ENCODE measurements around the gene MAML3.

Gene MAML3

DNA sequence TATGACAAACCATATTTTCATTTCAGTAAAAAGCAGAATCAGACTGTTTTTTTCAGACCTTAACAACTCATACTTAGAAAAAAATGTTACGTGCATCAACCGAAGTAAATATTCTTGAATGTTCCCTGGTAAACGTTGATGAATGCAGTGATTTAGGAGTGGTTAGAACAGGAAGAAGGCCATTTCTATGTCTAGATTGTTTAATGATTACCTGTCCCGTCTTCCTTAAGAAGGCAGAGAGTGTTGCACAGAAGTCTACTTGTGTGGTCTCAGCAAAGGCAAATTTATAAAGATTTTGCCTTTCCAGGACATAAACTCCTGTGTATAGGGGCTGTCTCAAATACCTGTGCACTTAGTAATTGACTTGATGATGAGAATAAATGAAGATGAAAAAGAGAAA lies 353.9 kb downstream of the MAML3 start:
- 30% methylated on average over 4 of the region's 4 CpGs for WGBS

DNA sequence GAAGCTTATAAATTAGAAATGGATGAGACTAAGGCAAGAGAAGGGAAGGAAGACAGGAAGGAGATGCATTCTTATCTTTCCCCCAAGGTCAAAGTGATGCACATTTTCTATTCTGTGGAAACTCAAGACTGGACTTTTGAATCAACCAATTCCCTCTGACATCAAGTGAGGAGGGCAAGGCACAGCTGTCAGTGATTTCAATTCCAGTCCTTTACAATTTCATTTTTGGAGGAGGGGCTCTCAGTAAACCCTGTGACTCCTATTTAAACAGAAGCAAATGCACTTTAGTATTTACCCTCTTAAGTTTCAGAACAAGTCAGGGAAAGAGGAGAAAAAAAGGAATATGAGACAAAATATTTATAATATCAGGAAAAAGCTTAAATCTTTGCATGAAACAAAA lies 354.4 kb downstream of the MAML3 start:
- no peaks in the 10 kb centered on the region for H3K27me3 ChIP-seq (ENCODE audit: control insufficient read depth in 1 of 2, insufficient read depth in 1 of 2, low read length in 2 of 2)
- no peak overlapping the region for H2BK15ac ChIP-seq (ENCODE audit: low read depth, poor library complexity, severe bottlenecking)
- no peak overlapping the region for H2AK5ac ChIP-seq (ENCODE audit: low read length, severe bottlenecking)
- H3K4me3 ChIP-seq (ENCODE audit: insufficient read depth in 1 of 2, low read depth in 1 of 2, low read length in 2 of 2) = no peak overlapping the region
- no peak overlapping the region for H2BK120ac ChIP-seq (ENCODE audit: low read depth, low read length)
- H3K23ac ChIP-seq (ENCODE audit: low read length in 2 of 2) = no peak overlapping the region
- no peak overlapping the region for H4K8ac ChIP-seq (ENCODE audit: low read length)
- H3K9ac ChIP-seq (ENCODE audit: low read length) = no peak overlapping the region
- H3K9me3 ChIP-seq (ENCODE audit: control insufficient read depth, low read length) = no peaks in the 10 kb centered on the region
- no peak overlapping the region for H3K4me2 ChIP-seq (ENCODE audit: low read length, poor library complexity, severe bottlenecking)
- no peak overlapping the region for H2BK12ac ChIP-seq (ENCODE audit: low read length in 2 of 2)
- H3K18ac ChIP-seq (ENCODE audit: low read depth in 1 of 2, low read length in 2 of 2) = no peak overlapping the region
- peaks cover 5% of the 10 kb centered on the region for H3K79me1 ChIP-seq (replicated peaks; ENCODE audit: low read length, poor library complexity, severe bottlenecking)
- no peak overlapping the region for H3K27ac ChIP-seq (ENCODE audit: low read length, poor library complexity, severe bottlenecking)
- H2BK5ac ChIP-seq (ENCODE audit: low read depth, low read length, poor library complexity, severe bottlenecking) = no peak overlapping the region
- no peak for DNase-seq
- H3K4ac ChIP-seq (ENCODE audit: low read depth in 1 of 2, low read length in 2 of 2) = no peak overlapping the region
- H3K14ac ChIP-seq (ENCODE audit: low read length in 2 of 2) = no peak overlapping the region
- H3K36me3 ChIP-seq (ENCODE audit: control insufficient read depth in 1 of 2, insufficient read depth in 2 of 2, low read depth in 1 of 2, low read length in 2 of 2) = no peaks in the 10 kb centered on the region
- H4K91ac ChIP-seq (ENCODE audit: low read length) = no peak overlapping the region
- H3K4me1 ChIP-seq (ENCODE audit: control insufficient read depth, insufficient read depth, low read depth, low read length) = peaks cover 1% of the 10 kb centered on the region
- no peak overlapping the region for H2AFZ ChIP-seq (ENCODE audit: low read depth, low read length)

More for the DNA sequence above, 353.9 kb downstream of the MAML3 start:
- no peaks in the 10 kb centered on the region for H3K9me3 ChIP-seq (ENCODE audit: control insufficient read depth, low read length)
- H3K18ac ChIP-seq (ENCODE audit: low read depth in 1 of 2, low read length in 2 of 2) = no peak overlapping the region
- no peak overlapping the region for H3K4me3 ChIP-seq (ENCODE audit: insufficient read depth in 1 of 2, low read depth in 1 of 2, low read length in 2 of 2)
- H3K4ac ChIP-seq (ENCODE audit: low read depth in 1 of 2, low read length in 2 of 2) = no peak overlapping the region
- no peak overlapping the region for H2BK12ac ChIP-seq (ENCODE audit: low read length in 2 of 2)
- peaks cover 1% of the 10 kb centered on the region for H3K4me1 ChIP-seq (ENCODE audit: control insufficient read depth, insufficient read depth, low read depth, low read length)
- H4K91ac ChIP-seq (ENCODE audit: low read length) = no peak overlapping the region
- no peak overlapping the region for H2BK120ac ChIP-seq (ENCODE audit: low read depth, low read length)
- no peak overlapping the region for H2AK5ac ChIP-seq (ENCODE audit: low read length, severe bottlenecking)
- DNase-seq = no peak
- no peak overlapping the region for H2BK5ac ChIP-seq (ENCODE audit: low read depth, low read length, poor library complexity, severe bottlenecking)
- no peak overlapping the region for H3K27ac ChIP-seq (ENCODE audit: low read length, poor library complexity, severe bottlenecking)
- H3K4me2 ChIP-seq (ENCODE audit: low read length, poor library complexity, severe bottlenecking) = no peak overlapping the region
- no peak overlapping the region for H2AFZ ChIP-seq (ENCODE audit: low read depth, low read length)
- no peak overlapping the region for H3K23ac ChIP-seq (ENCODE audit: low read length in 2 of 2)
- no peak overlapping the region for H3K14ac ChIP-seq (ENCODE audit: low read length in 2 of 2)
- no peaks in the 10 kb centered on the region for H3K36me3 ChIP-seq (ENCODE audit: control insufficient read depth in 1 of 2, insufficient read depth in 2 of 2, low read depth in 1 of 2, low read length in 2 of 2)
- no peaks in the 10 kb centered on the region for H3K27me3 ChIP-seq (ENCODE audit: control insufficient read depth in 1 of 2, insufficient read depth in 1 of 2, low read length in 2 of 2)
- peaks cover 5% of the 10 kb centered on the region for H3K79me1 ChIP-seq (replicated peaks; ENCODE audit: low read length, poor library complexity, severe bottlenecking)
- H4K8ac ChIP-seq (ENCODE audit: low read length) = no peak overlapping the region
- no peak overlapping the region for H3K9ac ChIP-seq (ENCODE audit: low read length)
- H2BK15ac ChIP-seq (ENCODE audit: low read depth, poor library complexity, severe bottlenecking) = no peak overlapping the region

DNA sequence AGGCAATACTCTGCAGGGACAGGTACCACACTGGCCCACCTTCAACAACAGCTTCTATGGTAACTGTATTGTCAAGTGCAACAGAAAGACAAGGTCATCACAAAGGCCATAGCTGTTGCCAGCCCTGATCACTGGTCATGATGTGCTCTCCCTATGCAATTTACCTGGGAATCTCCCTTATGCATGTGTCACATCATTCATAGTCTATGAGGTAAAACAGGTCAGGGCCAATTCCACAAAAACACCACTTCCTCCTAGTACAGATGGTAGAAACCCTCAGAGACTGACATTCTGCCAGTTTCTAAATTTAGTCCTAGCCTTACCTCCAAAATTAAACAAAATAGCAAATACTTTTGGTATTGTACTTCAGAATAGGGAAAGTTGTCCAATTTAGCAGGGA lies 355.5 kb downstream of the MAML3 start:
- no peak for DNase-seq
- no peak overlapping the region for H2BK15ac ChIP-seq (ENCODE audit: low read depth, poor library complexity, severe bottlenecking)
- no peak overlapping the region for H4K91ac ChIP-seq (ENCODE audit: low read length)
- H2BK120ac ChIP-seq (ENCODE audit: low read depth, low read length) = no peak overlapping the region
- H3K4me3 ChIP-seq (ENCODE audit: insufficient read depth in 1 of 2, low read depth in 1 of 2, low read length in 2 of 2) = no peak overlapping the region
- no peak overlapping the region for H2AK5ac ChIP-seq (ENCODE audit: low read length, severe bottlenecking)
- H2BK12ac ChIP-seq (ENCODE audit: low read length in 2 of 2) = no peak overlapping the region
- H3K4me2 ChIP-seq (ENCODE audit: low read length, poor library complexity, severe bottlenecking) = no peak overlapping the region
- H3K14ac ChIP-seq (ENCODE audit: low read length in 2 of 2) = no peak overlapping the region
- peaks cover 5% of the 10 kb centered on the region for H3K79me1 ChIP-seq (replicated peaks; ENCODE audit: low read length, poor library complexity, severe bottlenecking)
- no peak overlapping the region for H3K9ac ChIP-seq (ENCODE audit: low read length)
- no peak overlapping the region for H4K8ac ChIP-seq (ENCODE audit: low read length)
- no peak overlapping the region for H3K23ac ChIP-seq (ENCODE audit: low read length in 2 of 2)
- H3K4me1 ChIP-seq (ENCODE audit: control insufficient read depth, insufficient read depth, low read depth, low read length) = peaks cover 1% of the 10 kb centered on the region
- H2AFZ ChIP-seq (ENCODE audit: low read depth, low read length) = no peak overlapping the region
- no peaks in the 10 kb centered on the region for H3K36me3 ChIP-seq (ENCODE audit: control insufficient read depth in 1 of 2, insufficient read depth in 2 of 2, low read depth in 1 of 2, low read length in 2 of 2)
- H3K27ac ChIP-seq (ENCODE audit: low read length, poor library complexity, severe bottlenecking) = no peak overlapping the region
- no peak overlapping the region for H3K4ac ChIP-seq (ENCODE audit: low read depth in 1 of 2, low read length in 2 of 2)
- no peak overlapping the region for H3K18ac ChIP-seq (ENCODE audit: low read depth in 1 of 2, low read length in 2 of 2)
- H3K9me3 ChIP-seq (ENCODE audit: control insufficient read depth, low read length) = no peaks in the 10 kb centered on the region
- no peak overlapping the region for H2BK5ac ChIP-seq (ENCODE audit: low read depth, low read length, poor library complexity, severe bottlenecking)
- no peaks in the 10 kb centered on the region for H3K27me3 ChIP-seq (ENCODE audit: control insufficient read depth in 1 of 2, insufficient read depth in 1 of 2, low read length in 2 of 2)

DNA sequence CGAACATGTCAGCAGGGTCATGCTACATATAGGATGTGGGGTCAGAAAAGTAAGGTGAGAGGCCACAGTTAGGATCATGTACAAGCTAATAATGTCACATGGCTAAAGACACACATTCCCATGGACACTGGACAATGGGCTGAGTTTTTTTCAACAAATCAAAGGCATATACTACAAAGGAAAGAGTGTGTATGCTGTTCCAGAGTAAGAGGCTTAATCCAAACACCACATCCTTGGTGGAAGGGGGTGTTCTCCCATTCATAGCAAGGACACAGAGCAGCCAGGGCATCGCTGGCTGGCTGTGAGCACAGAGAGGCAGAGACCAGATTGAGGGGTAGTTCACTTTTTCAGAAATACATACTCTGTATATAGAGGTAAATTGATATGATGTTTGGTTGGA lies 356.7 kb downstream of the MAML3 start:
- Histone ChIP-seq H3K79me1 (replicated peaks; ENCODE audit: low read length, poor library complexity, severe bottlenecking) (peaks cover 5% of the 10 kb centered on the region), H4K91ac (ENCODE audit: low read length) (no peak overlapping the region), H3K4ac (ENCODE audit: low read depth in 1 of 2, low read length in 2 of 2) (no peak overlapping the region), H3K27me3 (ENCODE audit: control insufficient read depth in 1 of 2, insufficient read depth in 1 of 2, low read length in 2 of 2) (no peaks in the 10 kb centered on the region), H2AFZ (ENCODE audit: low read depth, low read length) (no peak overlapping the region), H2BK15ac (ENCODE audit: low read depth, poor library complexity, severe bottlenecking) (no peak overlapping the region), H3K4me3 (ENCODE audit: insufficient read depth in 1 of 2, low read depth in 1 of 2, low read length in 2 of 2) (no peak overlapping the region), H2BK12ac (ENCODE audit: low read length in 2 of 2) (peak overlapping the region in 1 of 2 experiments; percentile 5), H3K14ac (ENCODE audit: low read length in 2 of 2) (no peak overlapping the region), H3K36me3 (ENCODE audit: control insufficient read depth in 1 of 2, insufficient read depth in 2 of 2, low read depth in 1 of 2, low read length in 2 of 2) (no peaks in the 10 kb centered on the region), H2BK120ac (ENCODE audit: low read depth, low read length) (no peak overlapping the region), H3K9ac (ENCODE audit: low read length) (no peak overlapping the region), H3K4me1 (ENCODE audit: control insufficient read depth, insufficient read depth, low read depth, low read length) (peaks cover 1% of the 10 kb centered on the region), H3K18ac (ENCODE audit: low read depth in 1 of 2, low read length in 2 of 2) (no peak overlapping the region), H3K9me3 (ENCODE audit: control insufficient read depth, low read length) (no peaks in the 10 kb centered on the region), H3K23ac (ENCODE audit: low read length in 2 of 2) (no peak overlapping the region), H3K27ac (ENCODE audit: low read length, poor library complexity, severe bottlenecking) (no peak overlapping the region), H3K4me2 (ENCODE audit: low read length, poor library complexity, severe bottlenecking) (no peak overlapping the region), H4K8ac (ENCODE audit: low read length) (no peak overlapping the region), H2AK5ac (ENCODE audit: low read length, severe bottlenecking) (no peak overlapping the region), H2BK5ac (ENCODE audit: low read depth, low read length, poor library complexity, severe bottlenecking) (no peak overlapping the region)
- no peak for DNase-seq
- WGBS = 100% methylated on average over 1 of the region's 2 CpGs

All from mesenchymal stem cell (in vitro differentiated cells and primary cell).